Peyer's patch (tissue), 4 donors: Measurements from ENCODE around the gene SCUBE3. TPM values are rescaled to one million over a fixed set of nuclear protein-coding genes. Genes with fewer than 3 reads are reported as not detected.

ENCODE experiments used
- DNase-seq, 3 donors: peaks; one replicate each; pipeline ENCODE4 v3.0.0-alpha.2; 2017 to 2019
- H3K27ac ChIP-seq, 4 donors: fragments of 200-600 bp; sonication (generic); one replicate each; pipeline ENCODE4 v1.5.1; 2016 to 2019
- H3K27me3 ChIP-seq, 2 donors: fragments of 200-600 bp; sonication (generic); one replicate each; pipeline ENCODE4 v1.5.1; 2019
- H3K36me3 ChIP-seq, 3 donors: fragments of 200-600 bp; sonication (generic); one replicate each; pipeline ENCODE4 v1.5.1; 2016 to 2019
- H3K4me1 ChIP-seq, 4 donors: fragments of 200-600 bp; sonication (generic); one replicate each; pipeline ENCODE4 v1.5.1; 2016 to 2019
- H3K4me3 ChIP-seq, 4 donors: fragments of 200-600 bp; sonication (generic); 1 replicate in 3 of 4; 2 replicates in 1 of 4; pipeline ENCODE4 v1.5.1; 2016 to 2019; ENCODE audit warnings: mild to moderate bottlenecking in 1 of 4
- H3K9me3 ChIP-seq, 4 donors: fragments of 200-600 bp; sonication (generic); one replicate each; pipeline ENCODE4 v1.5.1; 2016 to 2019; ENCODE audit warnings: mild to moderate bottlenecking in 1 of 4
- POLR2A ChIP-seq, 2 donors: fragments of 450-650 bp; IDR thresholded peaks; one replicate each; pipeline ENCODE4 v1.5.1; 2017; ENCODE audit warnings: antibody characterized with exemption in 2 of 2, mild to moderate bottlenecking in 2 of 2, moderate library complexity in 2 of 2
- total RNA-seq, 4 donors: library from RNA; depleted of rRNA; stranded (reverse); fragments of >200 nt; gene quantifications; one replicate each; pipeline ENCODE4 v1.1.0, GENCODE V29; 2016
- TF ChIP-seq, protein P1 (sequence below), 6 experiments: fragments of 450-650 bp in 4 of 6; fragments of 200-600 bp in 2 of 6; sonication (generic) in 1 of 6; IDR thresholded peaks; one replicate each; pipeline ENCODE4 v1.5.1; 2017 to 2019; ENCODE audit warnings: antibody characterized with exemption in 6 of 6, mild to moderate bottlenecking in 3 of 6, moderate library complexity in 1 of 6

SCUBE3 gene
- total RNA-seq, 4 donors from 2014 or later: not detected

DNA sequence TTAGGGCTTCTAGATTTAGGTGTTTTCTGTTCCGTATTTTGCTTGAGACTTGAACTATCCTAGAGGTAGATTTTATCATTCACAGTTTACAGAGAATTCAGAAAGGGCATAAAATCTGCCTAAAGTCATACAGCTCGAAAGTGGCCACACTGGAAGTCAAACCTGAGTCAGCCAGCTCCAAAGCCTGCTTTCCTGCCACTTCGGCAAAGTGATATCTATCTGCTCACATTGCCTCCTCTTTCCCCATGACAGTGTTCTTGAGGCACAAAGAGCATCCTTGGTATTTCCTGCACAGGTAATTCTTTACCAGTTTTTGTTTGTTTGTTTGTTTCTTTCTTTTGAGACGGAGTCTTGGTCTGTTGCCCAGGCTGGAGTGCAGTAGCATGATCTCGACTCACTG, 19.4 kb upstream of the SCUBE3 start:
- TF ChIP-seq POLR2A (IDR thresholded peaks at IDR 0.05): no peak
- TF ChIP-seq, protein P1, sequence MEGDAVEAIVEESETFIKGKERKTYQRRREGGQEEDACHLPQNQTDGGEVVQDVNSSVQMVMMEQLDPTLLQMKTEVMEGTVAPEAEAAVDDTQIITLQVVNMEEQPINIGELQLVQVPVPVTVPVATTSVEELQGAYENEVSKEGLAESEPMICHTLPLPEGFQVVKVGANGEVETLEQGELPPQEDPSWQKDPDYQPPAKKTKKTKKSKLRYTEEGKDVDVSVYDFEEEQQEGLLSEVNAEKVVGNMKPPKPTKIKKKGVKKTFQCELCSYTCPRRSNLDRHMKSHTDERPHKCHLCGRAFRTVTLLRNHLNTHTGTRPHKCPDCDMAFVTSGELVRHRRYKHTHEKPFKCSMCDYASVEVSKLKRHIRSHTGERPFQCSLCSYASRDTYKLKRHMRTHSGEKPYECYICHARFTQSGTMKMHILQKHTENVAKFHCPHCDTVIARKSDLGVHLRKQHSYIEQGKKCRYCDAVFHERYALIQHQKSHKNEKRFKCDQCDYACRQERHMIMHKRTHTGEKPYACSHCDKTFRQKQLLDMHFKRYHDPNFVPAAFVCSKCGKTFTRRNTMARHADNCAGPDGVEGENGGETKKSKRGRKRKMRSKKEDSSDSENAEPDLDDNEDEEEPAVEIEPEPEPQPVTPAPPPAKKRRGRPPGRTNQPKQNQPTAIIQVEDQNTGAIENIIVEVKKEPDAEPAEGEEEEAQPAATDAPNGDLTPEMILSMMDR (IDR thresholded peaks at IDR 0.05): no peak
- no peaks in the 10 kb centered on the region for H3K27me3 ChIP-seq
- no peaks in the 10 kb centered on the region for H3K4me1 ChIP-seq
- no peak overlapping the region for H3K27ac ChIP-seq
- no peaks in the 10 kb centered on the region for H3K9me3 ChIP-seq
- no peaks in the 10 kb centered on the region for H3K36me3 ChIP-seq
- no peak for DNase-seq
- H3K4me3 ChIP-seq: no peak overlapping the region

DNA sequence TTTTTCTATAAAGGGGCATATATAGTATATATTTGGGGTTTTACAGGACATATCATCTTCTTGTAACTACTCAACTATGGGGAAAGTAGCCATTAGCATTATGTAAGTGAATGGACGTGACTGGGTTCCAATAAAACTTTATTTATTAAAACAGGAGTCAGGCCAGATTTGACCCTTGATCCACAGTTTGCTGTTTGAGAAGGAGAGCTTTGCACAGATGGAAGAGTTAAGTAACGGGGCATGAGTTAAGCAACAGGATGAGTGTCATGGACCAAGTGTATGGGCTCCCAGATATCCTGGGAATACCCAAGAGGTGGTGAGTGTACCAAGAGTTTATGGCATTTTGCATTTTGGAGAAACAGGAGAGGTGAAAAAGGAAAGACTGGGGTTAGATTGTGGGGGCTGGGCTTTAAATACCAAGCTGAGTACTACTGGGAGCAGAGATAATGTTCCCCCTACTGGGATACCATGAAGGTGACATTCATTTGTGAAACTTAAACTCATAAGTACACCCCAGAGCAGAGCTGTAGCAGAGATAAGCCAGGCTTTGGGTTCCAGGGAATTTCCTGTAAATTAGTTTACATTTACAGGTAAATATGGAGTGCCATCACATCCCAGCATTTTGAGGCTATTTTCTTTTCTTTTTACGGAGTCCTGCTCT, 18.5 kb upstream of the SCUBE3 start:
- no peaks in the 10 kb centered on the region for H3K9me3 ChIP-seq
- H3K27me3 ChIP-seq: no peaks in the 10 kb centered on the region
- no peak overlapping the region for H3K4me3 ChIP-seq
- no peak for DNase-seq
- no peak overlapping the region for H3K27ac ChIP-seq
- no peaks in the 10 kb centered on the region for H3K4me1 ChIP-seq
- H3K36me3 ChIP-seq: no peaks in the 10 kb centered on the region
- no peak for TF ChIP-seq POLR2A (IDR thresholded peaks at IDR 0.05)
- TF ChIP-seq, protein P1 (IDR thresholded peaks at IDR 0.05): no peak

DNA sequence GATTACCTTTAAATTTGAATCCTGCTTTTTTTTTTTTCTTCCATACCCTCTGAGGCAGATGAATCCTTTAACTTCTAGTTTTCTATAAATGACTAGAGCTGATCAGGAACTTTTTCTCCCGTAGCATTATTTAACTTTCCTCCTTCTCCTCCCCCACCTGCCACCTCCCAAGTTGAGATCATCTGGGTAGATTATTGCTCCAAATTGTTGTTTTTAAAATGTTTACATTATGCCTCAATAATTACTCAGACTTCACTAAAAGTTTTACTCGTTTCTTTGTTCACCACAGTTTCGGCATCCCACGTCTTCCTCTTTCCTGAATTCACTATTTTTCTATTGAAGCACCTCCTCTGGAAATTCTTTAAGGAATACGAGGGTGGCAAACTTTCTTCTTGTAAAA, 16.6 kb upstream of the SCUBE3 start:
- Histone ChIP-seq H3K36me3 (no peaks in the 10 kb centered on the region), H3K4me1 (no peaks in the 10 kb centered on the region), H3K9me3 (no peaks in the 10 kb centered on the region), H3K27ac (no peak overlapping the region), H3K27me3 (no peaks in the 10 kb centered on the region), H3K4me3 (no peak overlapping the region)
- TF ChIP-seq, protein P1 (IDR thresholded peaks at IDR 0.05): no peak
- TF ChIP-seq POLR2A (IDR thresholded peaks at IDR 0.05): no peak
- no peak for DNase-seq

DNA sequence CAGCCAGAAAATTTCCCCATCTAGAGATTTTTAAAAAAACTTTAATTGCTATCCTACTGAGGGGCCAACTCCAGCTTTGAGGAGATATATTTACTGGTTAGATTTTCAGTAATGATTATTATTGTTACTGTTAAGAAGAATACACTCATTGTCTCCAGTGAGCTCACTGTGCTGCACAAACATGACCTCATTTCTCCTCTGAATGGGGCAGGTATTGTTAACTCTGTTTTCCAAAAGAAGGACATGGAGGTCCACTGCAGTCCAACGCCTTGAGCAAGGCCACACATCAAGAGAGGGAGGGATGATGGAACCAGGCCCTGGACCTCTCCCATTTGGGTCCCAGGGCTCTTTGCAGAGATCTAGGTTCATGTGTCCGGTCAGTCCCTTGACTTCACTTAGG, 13.9 kb upstream of the SCUBE3 start:
- H3K27ac ChIP-seq: no peak overlapping the region
- no peak overlapping the region for H3K4me3 ChIP-seq
- H3K9me3 ChIP-seq: no peaks in the 10 kb centered on the region
- DNase-seq: no peak
- H3K27me3 ChIP-seq: no peaks in the 10 kb centered on the region
- H3K4me1 ChIP-seq: no peaks in the 10 kb centered on the region
- no peaks in the 10 kb centered on the region for H3K36me3 ChIP-seq
- TF ChIP-seq, protein P1 (IDR thresholded peaks at IDR 0.05): no peak
- no peak for TF ChIP-seq POLR2A (IDR thresholded peaks at IDR 0.05)

DNA sequence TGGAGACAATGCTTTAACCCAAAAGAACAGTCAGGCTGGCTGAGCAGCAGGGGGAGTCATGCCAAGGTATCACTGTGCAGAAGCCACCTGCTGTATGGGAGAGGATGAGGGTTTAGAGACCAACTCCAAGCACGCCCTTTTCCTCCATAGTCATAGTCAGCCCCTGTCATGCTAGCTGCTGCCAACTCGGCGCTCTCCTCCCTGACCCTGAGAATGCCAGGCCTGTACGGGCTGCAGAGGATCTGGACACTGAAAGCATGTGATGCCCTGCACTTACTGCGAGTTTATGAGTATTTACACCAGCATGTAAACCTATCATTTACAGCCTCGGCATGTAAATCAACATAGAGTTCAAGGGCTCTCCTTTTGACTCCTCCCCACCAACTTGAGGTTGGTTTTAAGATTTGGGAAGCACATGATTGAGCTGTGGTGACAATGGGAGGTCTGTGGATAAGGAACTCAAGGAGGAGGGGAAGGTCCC, 11.7 kb upstream of the SCUBE3 start:
- DNase-seq: no peak
- no peaks in the 10 kb centered on the region for H3K9me3 ChIP-seq
- no peak for TF ChIP-seq POLR2A (IDR thresholded peaks at IDR 0.05)
- TF ChIP-seq, protein P1 (IDR thresholded peaks at IDR 0.05): no peak
- H3K27me3 ChIP-seq: no peaks in the 10 kb centered on the region
- H3K4me3 ChIP-seq: no peak overlapping the region
- no peaks in the 10 kb centered on the region for H3K36me3 ChIP-seq
- H3K4me1 ChIP-seq: no peaks in the 10 kb centered on the region
- H3K27ac ChIP-seq: no peak overlapping the region
